Measurements from ENCODE around the gene NLK.

- TF ChIP-seq CTCF (IDR thresholded peaks at IDR 0.05) (no peak), SIN3A (IDR thresholded peaks at IDR 0.05; ENCODE audit: borderline replicate concordance, insufficient read depth, low read depth, low read length) (no peak)
These were observed 30.6 kb downstream of the NLK start for GRCh38 chr17:28072936-28073533.
